Sigmoid colon (tissue), 4 donors: ENCODE data around the gene PRKN.

Experiments
- POLR2AphosphoS5 ChIP-seq, 4 donors: sonication (generic); formaldehyde crosslinking; IDR thresholded peaks; one replicate each; pipeline ENCODE4 v1.6.1; 2017; ENCODE audit warnings: antibody characterized with exemption in 4 of 4
- TF ChIP-seq, protein P1 (sequence below), 4 experiments: fragments of 450-650 bp in 3 of 4; fragments of 200-600 bp in 1 of 4; IDR thresholded peaks; one replicate each; pipeline ENCODE4 v1.5.1; 2016 to 2019; ENCODE audit warnings: antibody characterized with exemption in 4 of 4, mild to moderate bottlenecking in 3 of 4, moderate library complexity in 2 of 4

DNA sequence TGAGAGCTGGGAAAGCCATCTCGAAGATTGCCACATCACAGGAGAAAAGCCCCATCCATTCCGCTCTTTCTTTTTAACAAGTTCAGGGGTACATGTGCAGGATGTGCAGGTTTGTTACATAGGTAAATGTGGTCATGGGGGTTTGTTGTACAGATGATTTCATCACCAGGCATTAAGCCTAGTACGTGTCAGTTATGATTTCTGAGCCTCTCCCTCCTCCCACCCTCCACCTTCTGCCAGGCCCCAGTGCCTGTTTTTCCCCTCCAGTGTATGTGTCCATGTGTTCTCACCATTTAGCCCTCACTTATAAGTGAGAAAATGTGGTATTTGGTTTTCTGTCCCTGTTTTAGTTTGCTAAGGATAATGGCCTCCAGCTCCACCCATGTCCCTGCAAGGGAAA is 887.2 kb downstream of the PRKN start:
- TF ChIP-seq, protein P1, sequence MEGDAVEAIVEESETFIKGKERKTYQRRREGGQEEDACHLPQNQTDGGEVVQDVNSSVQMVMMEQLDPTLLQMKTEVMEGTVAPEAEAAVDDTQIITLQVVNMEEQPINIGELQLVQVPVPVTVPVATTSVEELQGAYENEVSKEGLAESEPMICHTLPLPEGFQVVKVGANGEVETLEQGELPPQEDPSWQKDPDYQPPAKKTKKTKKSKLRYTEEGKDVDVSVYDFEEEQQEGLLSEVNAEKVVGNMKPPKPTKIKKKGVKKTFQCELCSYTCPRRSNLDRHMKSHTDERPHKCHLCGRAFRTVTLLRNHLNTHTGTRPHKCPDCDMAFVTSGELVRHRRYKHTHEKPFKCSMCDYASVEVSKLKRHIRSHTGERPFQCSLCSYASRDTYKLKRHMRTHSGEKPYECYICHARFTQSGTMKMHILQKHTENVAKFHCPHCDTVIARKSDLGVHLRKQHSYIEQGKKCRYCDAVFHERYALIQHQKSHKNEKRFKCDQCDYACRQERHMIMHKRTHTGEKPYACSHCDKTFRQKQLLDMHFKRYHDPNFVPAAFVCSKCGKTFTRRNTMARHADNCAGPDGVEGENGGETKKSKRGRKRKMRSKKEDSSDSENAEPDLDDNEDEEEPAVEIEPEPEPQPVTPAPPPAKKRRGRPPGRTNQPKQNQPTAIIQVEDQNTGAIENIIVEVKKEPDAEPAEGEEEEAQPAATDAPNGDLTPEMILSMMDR (IDR thresholded peaks at IDR 0.05): no peak
- no peak for TF ChIP-seq POLR2AphosphoS5 (IDR thresholded peaks at IDR 0.05)
